Tibial nerve (tissue), 4 donors: ENCODE results near the gene ABHD17A.

Source experiments
- EP300 ChIP-seq, 2 donors: sonication (generic); formaldehyde crosslinking; IDR thresholded peaks; one replicate each; pipeline ENCODE4 v1.6.1; 2017; ENCODE audit warnings: antibody characterized with exemption in 2 of 2, mild to moderate bottlenecking in 1 of 2
- POLR2A ChIP-seq, 2 donors: fragments of 450-650 bp; IDR thresholded peaks; one replicate each; pipeline ENCODE4 v1.6.1; 2017; ENCODE audit warnings: antibody characterized with exemption in 2 of 2, mild to moderate bottlenecking in 2 of 2, moderate library complexity in 2 of 2
- TF ChIP-seq, protein P1 (sequence below), 5 experiments: fragments of 200-600 bp in 3 of 5; fragments of 450-650 bp in 2 of 5; sonication (generic) in 3 of 5; IDR thresholded peaks; one replicate each; pipeline ENCODE4 v1.5.1; 2016 to 2019; ENCODE audit warnings: antibody characterized with exemption in 5 of 5, mild to moderate bottlenecking in 3 of 5, moderate library complexity in 2 of 5

GRCh38 chr19:1931445-1931844, 46.1 kb upstream of the ABHD17A start:
- TF ChIP-seq POLR2A (IDR thresholded peaks at IDR 0.05): no peak
- TF ChIP-seq, protein P1, sequence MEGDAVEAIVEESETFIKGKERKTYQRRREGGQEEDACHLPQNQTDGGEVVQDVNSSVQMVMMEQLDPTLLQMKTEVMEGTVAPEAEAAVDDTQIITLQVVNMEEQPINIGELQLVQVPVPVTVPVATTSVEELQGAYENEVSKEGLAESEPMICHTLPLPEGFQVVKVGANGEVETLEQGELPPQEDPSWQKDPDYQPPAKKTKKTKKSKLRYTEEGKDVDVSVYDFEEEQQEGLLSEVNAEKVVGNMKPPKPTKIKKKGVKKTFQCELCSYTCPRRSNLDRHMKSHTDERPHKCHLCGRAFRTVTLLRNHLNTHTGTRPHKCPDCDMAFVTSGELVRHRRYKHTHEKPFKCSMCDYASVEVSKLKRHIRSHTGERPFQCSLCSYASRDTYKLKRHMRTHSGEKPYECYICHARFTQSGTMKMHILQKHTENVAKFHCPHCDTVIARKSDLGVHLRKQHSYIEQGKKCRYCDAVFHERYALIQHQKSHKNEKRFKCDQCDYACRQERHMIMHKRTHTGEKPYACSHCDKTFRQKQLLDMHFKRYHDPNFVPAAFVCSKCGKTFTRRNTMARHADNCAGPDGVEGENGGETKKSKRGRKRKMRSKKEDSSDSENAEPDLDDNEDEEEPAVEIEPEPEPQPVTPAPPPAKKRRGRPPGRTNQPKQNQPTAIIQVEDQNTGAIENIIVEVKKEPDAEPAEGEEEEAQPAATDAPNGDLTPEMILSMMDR (IDR thresholded peaks at IDR 0.05): no peak
- TF ChIP-seq EP300 (IDR thresholded peaks at IDR 0.05): no peak
